Transverse colon (tissue), 4 donors: ENCODE measurements around the gene TFAP2A. TPM values are rescaled to one million over a fixed set of nuclear protein-coding genes. Genes with fewer than 3 reads are reported as not detected.

Source experiments
- DNase-seq: peaks from one replicate; pipeline ENCODE4 v3.0.0-alpha.2; 2019
- H3K27ac ChIP-seq, 4 donors: fragments of 200-600 bp; sonication (generic); 2 replicates each; pipeline ENCODE4 v1.5.1; 2016 to 2018; ENCODE audit warnings: inconsistent platforms in 4 of 4
- H3K27me3 ChIP-seq: fragments of 200-600 bp; sonication (generic); 2 replicates; pipeline ENCODE4 v1.5.1; 2017; ENCODE audit warnings: inconsistent platforms
- H3K36me3 ChIP-seq, 4 donors: fragments of 200-600 bp; sonication (generic); 2 replicates each; pipeline ENCODE4 v1.5.1; 2017 to 2019; ENCODE audit warnings: inconsistent platforms in 4 of 4
- H3K4me1 ChIP-seq, 4 donors: fragments of 200-600 bp; sonication (generic); 2 replicates each; pipeline ENCODE4 v1.5.1; 2017 to 2020; ENCODE audit warnings: inconsistent platforms in 4 of 4
- H3K4me3 ChIP-seq, 4 donors: fragments of 200-600 bp; sonication (generic); 1 replicate in 1 of 4; 2 replicates in 3 of 4; pipeline versions ENCODE4 v1.5.1 to v1.6.1; 2017 to 2019; ENCODE audit warnings: inconsistent platforms in 4 of 4
- H3K9me3 ChIP-seq, 2 donors: fragments of 200-600 bp; sonication (generic); 2 replicates each; pipeline ENCODE4 v1.5.1; 2017 to 2019; ENCODE audit warnings: inconsistent platforms in 2 of 2
- CTCF ChIP-seq, 5 experiments: fragments of 200-600 bp in 3 of 5; fragments of 450-650 bp in 2 of 5; sonication (generic) in 3 of 5; IDR thresholded peaks; 1 replicate in 2 of 5; 2 replicates in 3 of 5; pipeline ENCODE4 v1.5.1; 2016 to 2017; ENCODE audit warnings: antibody characterized with exemption in 5 of 5, inconsistent platforms in 3 of 5, mild to moderate bottlenecking in 2 of 5, moderate library complexity in 1 of 5
- EP300 ChIP-seq: sonication (generic); formaldehyde crosslinking; IDR thresholded peaks from one replicate; pipeline ENCODE4 v1.6.1; 2017; ENCODE audit warnings: antibody characterized with exemption, low read depth
- POLR2A ChIP-seq: fragments of 450-650 bp; IDR thresholded peaks from one replicate; pipeline ENCODE4 v1.6.1; 2016; ENCODE audit warnings: antibody characterized with exemption, mild to moderate bottlenecking, moderate library complexity
- POLR2AphosphoS5 ChIP-seq, 3 donors: sonication (generic); formaldehyde crosslinking; IDR thresholded peaks; one replicate each; pipeline ENCODE4 v1.6.1; 2016; ENCODE audit warnings: antibody characterized with exemption in 3 of 3
- WGBS, 2 donors: methylation state at CpG; one replicate each; pipeline ENCODE4 v1.1.5; 2018; ENCODE audit warnings: low coverage in 1 of 2; 5-methylcytosine and 5-hydroxymethylcytosine counted together
- in situ Hi-C, 4 donors: fragments of 200-750 bp; cut with MboI; loops; one replicate each; pipeline versions ENCODE4 v1.15.0 to v1.15.1; 2017; ENCODE audit warnings: low sequenced_read_pairs in 3 of 4, low pct_ligation_motif_present in 1 of 4, low pct_unique_long_range_greater_than_20kb in 1 of 4
- intact Hi-C: fragments of 100-400 bp; cut with DNase I; formaldehyde crosslinking; loops from one replicate; pipeline ENCODE4 v1.15.1; 2023; ENCODE audit warnings: low total_unique reads
- total RNA-seq, 4 donors: library from RNA; depleted of rRNA; stranded (reverse); fragments of >200 nt; gene quantifications; one replicate each; pipeline ENCODE4 v1.1.0, GENCODE V29; 2016

TFAP2A gene
- total RNA-seq, 4 donors from 2014 or later, result not detected

- no peaks in the 10 kb centered on the region for H3K36me3 ChIP-seq
- H3K4me3 ChIP-seq, result no peak overlapping the region
- peaks cover 21% of the 10 kb centered on the region for H3K27me3 ChIP-seq
- intact Hi-C loops, result no loop called here
- WGBS, 2 donors, result 71 to 86% methylated on average over 2 to 4 of the region's 4 CpGs
- H3K27ac ChIP-seq, result no peak overlapping the region
- no peaks in the 10 kb centered on the region for H3K9me3 ChIP-seq
- in situ Hi-C loops, result no loop called here
- no peak for TF ChIP-seq CTCF (IDR thresholded peaks at IDR 0.05)
- TF ChIP-seq POLR2AphosphoS5 (IDR thresholded peaks at IDR 0.05), result no peak
- TF ChIP-seq POLR2A, result no peak
- no peak for TF ChIP-seq EP300
- no peaks in the 10 kb centered on the region for H3K4me1 ChIP-seq
- DNase-seq, result no peak
Measured at GRCh38 chr6:10375391-10375969, 39.4 kb downstream of the TFAP2A start.

- no peaks in the 10 kb centered on the region for H3K9me3 ChIP-seq
- peaks cover 9% of the 10 kb centered on the region for H3K27me3 ChIP-seq
- H3K27ac ChIP-seq, result no peak overlapping the region
- in situ Hi-C loops, result no loop called here
- no peak for DNase-seq
- no peaks in the 10 kb centered on the region for H3K36me3 ChIP-seq
- no peak overlapping the region for H3K4me3 ChIP-seq
- intact Hi-C loops, result no loop called here
- 37 to 46% methylated on average over 3 of the region's 3 CpGs for whole genome bisulfite sequencing, 2 donors
- TF ChIP-seq EP300 (no peak), POLR2AphosphoS5 (IDR thresholded peaks at IDR 0.05) (no peak), CTCF (IDR thresholded peaks at IDR 0.05) (no peak), POLR2A (no peak)
- no peaks in the 10 kb centered on the region for H3K4me1 ChIP-seq
Measured at GRCh38 chr6:10373642-10374359, 41.1 kb downstream of the TFAP2A start.

GRCh38 chr6:10369896-10370295, 45.0 kb downstream of the TFAP2A start:
- WGBS, 2 donors, result 85 to 91% methylated on average over 5 of the region's 5 CpGs
- no peak for DNase-seq
- Histone ChIP-seq H3K36me3 (no peaks in the 10 kb centered on the region), H3K27ac (no peak overlapping the region), H3K9me3 (no peaks in the 10 kb centered on the region), H3K27me3 (no peaks in the 10 kb centered on the region), H3K4me1 (no peaks in the 10 kb centered on the region), H3K4me3 (no peak overlapping the region)
- intact Hi-C loops, result loop anchor here (5.0 kb wide), 1 partner anchor 1453 kb away; no protein-coding TSS in a partner anchor
- no peak for TF ChIP-seq CTCF (IDR thresholded peaks at IDR 0.05)
- TF ChIP-seq EP300, result no peak
- TF ChIP-seq POLR2A, result no peak
- TF ChIP-seq POLR2AphosphoS5 (IDR thresholded peaks at IDR 0.05), result no peak
- in situ Hi-C loops, result no loop called here

GRCh38 chr6:10368861-10369260, 46.0 kb downstream of the TFAP2A start:
- intact Hi-C loops, result loop anchor here (5.0 kb wide), 1 partner anchor 1452 kb away; no protein-coding TSS in a partner anchor

More at GRCh38 chr6:10368861-10369260, 46.0 kb downstream of the TFAP2A start:
- H3K36me3 ChIP-seq, result no peaks in the 10 kb centered on the region
- no peaks in the 10 kb centered on the region for H3K27me3 ChIP-seq
- H3K4me3 ChIP-seq, result no peak overlapping the region
- WGBS, 2 donors, result 54 to 62% methylated on average over 3 of the region's 3 CpGs
- TF ChIP-seq POLR2AphosphoS5 (IDR thresholded peaks at IDR 0.05) (no peak), CTCF (IDR thresholded peaks at IDR 0.05) (no peak), EP300 (no peak), POLR2A (no peak)
- in situ Hi-C loops, result no loop called here
- DNase-seq, result no peak
- no peaks in the 10 kb centered on the region for H3K4me1 ChIP-seq
- no peak overlapping the region for H3K27ac ChIP-seq
- no peaks in the 10 kb centered on the region for H3K9me3 ChIP-seq
